Osteocyte (in vitro differentiated cells): ENCODE results near the gene NUDC. TPM values are rescaled to one million over a fixed set of nuclear protein-coding genes. Genes with fewer than 3 reads are reported as not detected.

Source experiments
- DNase-seq: peaks from one replicate; pipeline ENCODE4 v3.0.0; 2021; ENCODE audit warnings: mixed read lengths; ENCODE audit not compliant: unreplicated experiment; ENCODE audit errors: extremely low spot score
- H3K27ac Mint-ChIP-seq: one replicate; pipeline ENCODE4 v1.8.0; 2021; ENCODE audit warnings: mild to moderate bottlenecking, mixed read lengths; ENCODE audit not compliant: unreplicated experiment
- H3K27me3 Mint-ChIP-seq: one replicate; pipeline ENCODE4 v1.8.0; 2021; ENCODE audit warnings: mixed read lengths; ENCODE audit not compliant: unreplicated experiment
- H3K36me3 Mint-ChIP-seq: one replicate; pipeline ENCODE4 v1.8.0; 2021; ENCODE audit warnings: mixed read lengths; ENCODE audit not compliant: unreplicated experiment
- H3K4me1 Mint-ChIP-seq: one replicate; pipeline ENCODE4 v1.8.0; 2021; ENCODE audit warnings: mixed read lengths; ENCODE audit not compliant: unreplicated experiment
- H3K4me3 Mint-ChIP-seq: one replicate; pipeline ENCODE4 v1.8.0; 2021; ENCODE audit warnings: mild to moderate bottlenecking, moderate library complexity, mixed read lengths; ENCODE audit not compliant: unreplicated experiment
- H3K9me3 Mint-ChIP-seq: one replicate; pipeline ENCODE4 v1.8.0; 2021; ENCODE audit warnings: mixed read lengths; ENCODE audit not compliant: unreplicated experiment
- CTCF ChIP-seq: fragments of 200-600 bp; sonication (generic); IDR thresholded peaks from 2 replicates; pipeline ENCODE4 v1.5.0; 2021; ENCODE audit warnings: antibody characterized with exemption, mild to moderate bottlenecking, moderate library complexity
- total RNA-seq: library from RNA; stranded (reverse); gene quantifications from 2 replicates; pipeline ENCODE4 v1.2.1, GENCODE V29; 2021

Gene NUDC
- total RNA-seq, 1 donor from 2014 or later = 54.3 TPM

GRCh38 chr1:26959270-26959669 is 37.7 kb downstream of the NUDC start:
- H3K4me3 Mint-ChIP-seq = no peak overlapping the region
- H3K27me3 Mint-ChIP-seq = peaks cover 54% of the 10 kb centered on the region
- TF ChIP-seq CTCF = no peak
- H3K27ac Mint-ChIP-seq = no peak overlapping the region
- H3K36me3 Mint-ChIP-seq = no peaks in the 10 kb centered on the region
- peaks cover 6% of the 10 kb centered on the region for H3K4me1 Mint-ChIP-seq
- peaks cover 7% of the 10 kb centered on the region for H3K9me3 Mint-ChIP-seq
- no peak for DNase-seq

- Mint-ChIP-seq H3K36me3 (no peaks in the 10 kb centered on the region), H3K27me3 (peaks cover 56% of the 10 kb centered on the region), H3K27ac (no peak within 1 kb of the TSS), H3K4me1 (peaks cover 6% of the 10 kb centered on the region), H3K4me3 (peak within 1 kb of the TSS; percentile 60), H3K9me3 (peaks cover 7% of the 10 kb centered on the region)
- DNase-seq = no peak
- no peak for TF ChIP-seq CTCF
Measured at GRCh38 chr1:26959722-26960624, 38.4 kb downstream of the NUDC start, which contains the start of gene KDF1. Gene KDF1, minus strand, starts transcription at chr1:26960468. Its CDS starts 8,088 bp downstream, at chr1:26952380.

GRCh38 chr1:26960625-26960966 is 39.1 kb downstream of the NUDC start:
- Mint-ChIP-seq H3K4me3 (peak overlapping the region; percentile 60), H3K27me3 (peaks cover 51% of the 10 kb centered on the region), H3K4me1 (peaks cover 6% of the 10 kb centered on the region), H3K9me3 (peaks cover 7% of the 10 kb centered on the region), H3K27ac (no peak overlapping the region), H3K36me3 (no peaks in the 10 kb centered on the region)
- DNase-seq = no peak
- no peak for TF ChIP-seq CTCF

- H3K9me3 Mint-ChIP-seq = no peaks in the 10 kb centered on the region
- H3K4me3 Mint-ChIP-seq = no peak overlapping the region
- peaks cover 44% of the 10 kb centered on the region for H3K27me3 Mint-ChIP-seq
- H3K27ac Mint-ChIP-seq = no peak overlapping the region
- no peaks in the 10 kb centered on the region for H3K36me3 Mint-ChIP-seq
- no peak for DNase-seq
- peaks cover 6% of the 10 kb centered on the region for H3K4me1 Mint-ChIP-seq
- no peak for TF ChIP-seq CTCF
Measured at GRCh38 chr1:26961826-26962225, 40.3 kb downstream of the NUDC start.

GRCh38 chr1:26965213-26965612 is 43.7 kb downstream of the NUDC start:
- H3K27ac Mint-ChIP-seq = no peak overlapping the region
- H3K4me1 Mint-ChIP-seq = peaks cover 6% of the 10 kb centered on the region
- DNase-seq = no peak
- no peak for TF ChIP-seq CTCF
- no peak overlapping the region for H3K4me3 Mint-ChIP-seq
- H3K36me3 Mint-ChIP-seq = no peaks in the 10 kb centered on the region
- peaks cover 28% of the 10 kb centered on the region for H3K27me3 Mint-ChIP-seq
- H3K9me3 Mint-ChIP-seq = no peaks in the 10 kb centered on the region
